NCI-H1417 treated with DMSO at 0.1 percent for 48 hours (cell line): ENCODE results near the gene ZNF830.
"Not testable (repeated sequence)": the region's sequence is repeated elsewhere in the genome, so short reads cannot be mapped to it uniquely, and the experiment has no call there.

Experiments used
- DNase-seq: peaks from one replicate; lab custom pipeline; 2025; lab: John Stamatoyannopoulos, UW

The ZNF830 gene

DNA sequence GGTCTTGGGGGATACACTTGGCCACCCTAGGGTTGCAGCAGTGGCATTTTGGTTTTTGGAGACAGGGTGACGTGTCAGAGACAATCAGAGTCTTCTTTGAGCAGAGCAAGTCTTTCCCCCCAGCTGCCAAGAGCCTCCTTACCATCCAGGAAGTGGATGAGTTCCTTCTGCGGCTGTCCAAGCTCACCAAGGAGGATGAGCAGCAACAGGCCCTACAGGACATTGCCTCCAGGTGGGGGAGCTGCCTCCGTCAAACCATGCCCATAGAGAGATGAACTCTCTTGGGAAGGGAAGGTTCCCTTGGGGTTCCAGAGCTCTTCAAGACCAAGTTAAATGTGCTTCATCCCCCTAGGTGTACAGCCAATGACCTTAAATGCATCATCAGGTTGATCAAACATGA, 30.3 kb downstream of the ZNF830 start:
- DNase-seq = no peak

DNA sequence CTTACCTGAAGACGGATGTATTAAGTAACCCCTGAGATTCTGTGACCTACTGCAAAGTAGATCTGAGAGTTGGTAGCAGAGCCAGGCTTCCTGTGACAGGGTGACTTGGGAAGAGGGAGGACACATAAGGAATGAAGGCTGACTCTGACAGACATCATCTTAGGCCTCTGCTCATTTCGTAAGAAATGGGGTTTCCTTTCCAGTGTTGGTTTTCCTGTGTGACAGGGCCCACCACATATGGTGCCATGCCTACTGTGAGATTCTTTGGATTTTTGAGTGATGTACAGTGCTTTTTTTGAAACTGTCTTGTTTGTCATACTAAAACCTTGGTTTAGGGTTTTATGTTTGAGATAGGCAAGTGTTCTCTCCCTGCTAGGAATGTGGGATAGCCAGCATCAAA, 31.7 kb downstream of the ZNF830 start:
- DNase-seq = no peak

DNA sequence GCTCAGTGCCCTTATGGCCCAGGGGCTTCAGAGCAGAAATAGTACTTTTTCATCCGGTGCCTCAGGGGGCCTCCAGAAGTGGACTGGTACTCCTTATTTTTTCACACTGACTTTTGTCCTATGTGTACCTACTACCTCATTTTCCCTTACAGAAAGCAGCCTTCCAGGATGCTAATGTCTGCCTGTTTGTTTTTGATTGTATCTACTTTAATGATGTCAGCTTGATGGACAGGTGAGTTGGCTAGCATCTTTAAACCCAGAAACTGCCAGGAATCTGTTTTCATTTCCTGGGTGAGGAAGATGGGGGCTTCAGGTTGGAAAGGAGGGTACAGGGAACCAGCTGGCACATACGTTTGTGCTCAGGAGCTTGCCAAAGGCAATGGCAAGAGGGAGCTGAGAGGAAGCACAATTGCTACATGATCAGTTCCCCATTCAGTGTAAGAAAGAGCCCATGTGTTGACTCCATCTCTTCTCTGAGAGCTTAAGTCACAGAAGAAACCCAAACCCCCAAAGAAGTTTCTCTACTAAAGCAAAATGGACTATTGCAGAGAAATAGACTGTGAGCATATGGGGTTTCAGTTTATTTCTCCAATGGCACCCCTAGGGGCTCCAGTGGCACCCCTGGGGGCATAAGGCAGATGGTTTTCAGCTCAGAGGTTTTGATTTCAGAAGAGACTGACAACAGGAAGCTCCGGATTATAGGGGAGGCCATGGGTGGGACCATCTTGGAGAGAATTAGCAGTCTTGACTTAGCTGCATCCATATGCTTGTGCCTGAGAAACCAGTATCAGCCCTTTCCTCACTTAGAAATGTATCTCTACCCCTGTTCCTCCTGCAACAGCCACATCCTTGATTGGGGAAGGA, 35.3 kb downstream of the ZNF830 start:
- no peak for DNase-seq

DNA sequence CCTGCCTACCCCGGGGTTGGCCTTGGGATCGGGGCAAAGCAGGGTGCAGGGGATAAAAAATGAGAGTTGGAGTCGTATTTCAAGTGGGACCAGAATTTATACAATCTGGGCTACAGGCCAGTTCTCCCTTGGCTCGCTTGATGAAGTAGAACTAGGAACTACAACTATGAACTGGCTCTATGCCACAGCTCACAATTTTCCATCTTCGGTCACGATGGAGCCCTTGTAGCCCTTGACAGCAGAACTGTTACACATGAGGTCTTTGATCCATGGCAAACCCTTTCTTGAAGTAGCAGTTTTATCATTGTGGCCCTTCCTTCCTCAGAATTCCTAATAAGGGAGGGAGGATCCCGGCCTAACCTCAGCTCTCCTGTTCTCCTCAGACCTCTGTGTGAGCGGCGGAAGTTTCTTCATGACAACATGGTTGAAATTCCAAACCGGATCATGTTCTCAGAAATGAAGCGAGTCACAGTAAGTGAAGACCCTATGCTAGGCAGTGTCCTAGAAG, 36.1 kb downstream of the ZNF830 start:
- DNase-seq = no peak

DNA sequence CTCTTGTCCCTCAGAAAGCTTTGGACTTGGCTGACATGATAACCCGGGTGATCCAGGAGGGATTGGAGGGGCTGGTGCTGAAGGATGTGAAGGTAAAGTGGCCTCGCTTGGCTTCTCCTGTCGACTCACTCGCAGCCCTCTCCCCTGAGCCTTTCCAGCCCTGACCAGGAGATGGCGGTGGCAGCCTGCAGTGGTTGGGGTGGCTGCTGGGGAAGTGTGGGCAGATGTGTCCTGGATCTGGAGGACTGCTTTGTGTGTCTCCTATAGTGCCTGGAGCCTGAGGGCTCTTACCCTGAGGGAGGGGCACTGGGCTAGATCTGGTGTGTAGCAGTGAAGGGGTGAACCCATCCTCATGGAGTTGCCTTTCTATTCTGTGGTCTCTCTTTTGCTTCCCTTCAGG, 36.9 kb downstream of the ZNF830 start:
- DNase-seq = no peak

DNA sequence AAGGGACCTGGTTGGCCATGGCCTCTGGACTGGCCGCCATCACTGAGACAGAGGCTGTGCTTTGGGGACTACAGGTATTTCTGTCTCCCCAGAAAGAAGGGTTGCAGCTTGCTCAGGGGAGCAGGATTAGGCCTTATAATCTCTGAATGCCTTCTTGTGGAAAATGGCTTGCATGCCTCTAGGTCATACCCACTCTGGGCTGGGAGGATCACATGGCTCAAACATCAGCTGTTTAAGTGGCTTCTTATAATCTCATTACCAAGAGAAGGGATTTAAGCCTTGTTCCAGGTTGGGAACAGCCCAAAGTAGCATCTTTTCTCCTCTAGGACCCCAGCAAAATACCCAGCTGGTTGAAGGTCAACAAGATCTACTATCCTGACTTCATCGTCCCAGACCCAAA, 38.1 kb downstream of the ZNF830 start:
- no peak for DNase-seq

DNA sequence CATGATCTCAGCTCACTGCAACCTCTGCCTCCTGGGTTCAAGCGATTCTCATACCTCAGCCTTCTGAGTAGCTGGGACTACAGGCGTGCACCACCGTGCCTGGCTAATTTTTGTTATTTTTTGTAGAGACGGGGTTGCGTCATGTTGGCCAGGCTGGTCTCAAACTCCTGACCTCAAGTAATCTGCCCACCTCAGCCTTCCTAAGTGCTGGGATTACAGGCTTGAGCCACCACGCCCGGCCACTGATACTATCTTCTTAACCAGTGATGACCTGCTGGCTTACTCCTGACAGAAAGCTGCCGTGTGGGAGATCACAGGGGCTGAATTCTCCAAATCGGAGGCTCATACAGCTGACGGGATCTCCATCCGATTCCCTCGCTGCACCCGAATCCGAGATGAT, 39.6 kb downstream of the ZNF830 start:
- not testable (repeated sequence) for DNase-seq

DNA sequence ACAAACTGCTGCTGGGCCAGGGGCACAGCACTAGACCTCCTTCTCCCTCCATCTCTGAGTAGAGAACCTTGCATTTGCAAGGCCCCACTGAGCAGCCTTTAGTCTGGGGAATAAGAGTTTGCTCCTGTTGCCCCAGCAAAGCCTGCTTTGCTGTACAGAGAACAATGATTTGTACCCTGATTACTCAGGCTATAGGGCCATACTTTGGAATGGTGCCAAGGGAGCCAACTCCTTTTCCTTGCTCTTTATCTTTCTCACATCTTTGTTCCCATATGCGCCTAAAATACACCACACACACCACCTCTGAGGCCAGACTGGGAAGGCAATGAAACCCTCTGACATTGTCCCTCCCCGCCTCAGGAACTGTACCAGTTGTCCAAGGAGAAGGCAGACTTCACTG, 40.2 kb downstream of the ZNF830 start:
- DNase-seq = no peak

DNA sequence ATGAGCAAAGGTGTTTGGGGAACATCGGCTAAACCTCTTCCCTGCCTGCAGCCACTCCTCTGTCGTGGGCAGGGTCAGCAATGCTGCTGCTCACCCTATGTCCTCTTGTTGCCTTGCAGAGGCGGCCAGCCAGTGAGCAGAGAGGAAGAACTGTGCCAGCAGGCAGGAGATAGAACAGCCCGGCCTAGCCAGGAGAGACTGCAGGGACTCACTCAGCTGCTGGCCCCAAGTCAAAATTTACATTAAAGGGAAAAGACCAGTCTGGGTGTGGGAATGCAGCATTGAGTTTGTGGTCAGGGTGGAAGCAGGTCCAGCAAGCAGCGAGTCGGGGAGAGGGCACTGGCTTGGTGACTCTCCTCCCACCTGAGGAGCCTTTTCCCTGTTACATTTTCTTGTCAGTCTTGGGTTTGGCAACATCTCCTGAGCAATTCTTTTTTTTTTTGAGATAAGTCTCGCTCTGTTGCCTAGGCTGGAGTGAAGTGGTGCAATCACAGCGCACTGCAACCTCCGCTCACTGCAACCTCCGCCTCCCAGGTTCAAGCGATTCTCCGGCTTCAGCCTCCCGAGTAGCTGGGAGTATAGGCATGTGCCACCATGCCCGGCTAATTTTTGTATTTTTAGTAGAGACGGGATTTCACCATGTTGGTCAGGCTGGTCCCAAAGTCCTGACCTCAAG, 41.7 kb downstream of the ZNF830 start:
- no peak for DNase-seq

DNA sequence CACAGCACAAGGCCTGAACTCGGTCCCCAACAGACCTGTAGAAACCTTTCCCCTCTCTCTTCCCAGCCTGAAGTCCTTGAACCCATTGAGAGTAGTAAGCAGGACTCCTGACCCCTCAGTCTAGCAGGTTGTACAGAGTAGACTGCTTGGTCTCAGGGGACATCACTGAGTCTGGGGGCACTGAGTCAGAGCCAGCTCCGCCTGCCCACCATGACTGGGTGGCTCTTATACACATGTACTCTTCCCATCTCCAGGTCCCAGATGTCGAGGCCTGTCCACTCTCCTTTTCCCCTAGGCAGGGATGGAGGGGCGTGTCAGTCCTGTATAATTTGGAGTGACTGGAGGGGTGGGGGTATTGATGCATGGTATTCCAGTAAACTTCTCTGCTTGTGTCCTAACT, 42.4 kb downstream of the ZNF830 start:
- no peak for DNase-seq

DNA sequence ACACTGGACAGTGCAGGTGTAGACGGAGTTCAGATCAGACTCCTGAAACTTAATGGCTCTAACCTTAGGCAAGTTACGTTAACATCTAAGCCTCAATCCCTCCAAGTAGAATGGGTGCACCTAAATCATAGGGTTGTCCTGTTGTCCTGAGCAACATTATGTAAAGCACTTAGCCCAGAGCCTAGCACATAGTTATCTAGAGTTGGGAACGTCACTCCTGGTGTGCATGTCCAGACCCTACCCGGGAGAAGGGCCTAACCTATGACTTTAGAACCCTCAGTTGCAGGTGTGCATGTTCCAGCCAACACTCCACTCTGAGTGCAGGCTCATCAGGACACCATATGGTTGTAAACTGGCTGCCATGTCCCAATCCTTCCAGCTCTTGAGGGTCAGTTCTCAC, 45.0 kb downstream of the ZNF830 start:
- no peak for DNase-seq

DNA sequence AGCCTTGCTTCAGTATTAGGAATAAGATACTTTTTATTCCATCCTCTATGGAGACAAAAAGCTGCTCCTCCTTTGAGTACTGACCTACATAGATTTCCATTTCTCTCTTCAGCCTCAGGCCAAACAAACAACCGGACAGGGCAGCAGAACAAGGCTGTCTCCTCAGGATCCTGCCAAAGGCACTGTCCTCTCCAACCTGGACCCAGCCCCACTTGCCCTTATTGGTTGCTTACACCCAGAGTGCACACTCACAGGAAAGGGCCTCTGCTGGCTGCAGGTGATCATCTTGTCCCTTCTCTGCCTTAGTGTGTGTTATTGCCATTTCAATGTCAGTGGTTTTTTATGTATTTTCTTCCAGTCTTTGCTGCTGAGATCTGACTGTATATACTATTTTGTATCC, 45.6 kb downstream of the ZNF830 start:
- DNase-seq = no peak

DNA sequence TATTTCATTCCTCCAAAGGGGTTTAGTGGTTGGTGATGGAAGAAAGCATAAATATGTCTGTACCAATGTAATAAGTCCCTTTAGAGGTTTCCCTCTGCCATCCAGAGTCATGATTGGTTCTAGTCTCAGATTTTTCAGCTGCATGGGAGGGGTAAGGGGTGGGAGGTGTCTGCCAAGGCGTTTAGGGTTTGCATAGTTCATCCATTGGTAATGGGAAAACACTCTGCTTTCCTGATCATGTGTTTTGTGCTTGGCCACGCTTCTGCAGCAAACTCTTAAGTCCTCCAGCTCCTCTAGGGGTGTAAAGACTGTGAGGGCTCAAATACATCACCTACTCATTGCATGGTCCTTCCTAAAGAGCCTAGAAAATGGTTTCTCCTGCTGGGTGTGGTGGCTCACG, 48.8 kb downstream of the ZNF830 start:
- DNase-seq = no peak

DNA sequence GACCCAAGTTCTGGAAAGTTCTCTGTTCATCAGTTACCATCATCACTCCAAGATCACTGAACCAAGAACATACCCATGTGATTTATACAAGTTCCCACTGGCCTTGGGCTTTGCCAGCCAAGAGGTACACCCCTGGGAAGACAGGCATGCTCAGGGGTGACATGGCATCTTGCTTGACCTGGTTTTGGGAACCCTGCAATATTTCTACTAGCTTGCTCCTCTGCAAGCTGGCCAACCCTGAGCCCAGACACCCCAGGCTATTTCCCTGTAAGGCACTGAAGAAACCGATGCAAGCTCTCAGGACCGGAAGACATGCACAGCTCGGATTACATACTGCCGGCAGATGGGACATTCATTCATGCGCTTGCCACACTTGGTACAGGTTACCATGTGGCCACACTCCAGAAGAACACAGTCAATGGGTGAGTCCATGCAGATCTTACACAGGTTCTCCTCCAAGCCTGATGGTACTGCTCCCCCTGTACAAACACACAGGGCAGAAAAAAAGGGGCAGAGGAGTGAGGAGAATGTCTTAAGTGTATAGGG, 50.4 kb downstream of the ZNF830 start:
- DNase-seq = no peak
